HG03103 (cell line): ENCODE data around the gene TANGO2.

ENCODE experiments used
- ATAC-seq: cut with Tn5 transposase; IDR thresholded peaks from one replicate; pipeline ENCODE4 v1.9.1; 2021; ENCODE audit warnings: low read depth; ENCODE audit not compliant: unreplicated experiment

TANGO2 gene

DNA sequence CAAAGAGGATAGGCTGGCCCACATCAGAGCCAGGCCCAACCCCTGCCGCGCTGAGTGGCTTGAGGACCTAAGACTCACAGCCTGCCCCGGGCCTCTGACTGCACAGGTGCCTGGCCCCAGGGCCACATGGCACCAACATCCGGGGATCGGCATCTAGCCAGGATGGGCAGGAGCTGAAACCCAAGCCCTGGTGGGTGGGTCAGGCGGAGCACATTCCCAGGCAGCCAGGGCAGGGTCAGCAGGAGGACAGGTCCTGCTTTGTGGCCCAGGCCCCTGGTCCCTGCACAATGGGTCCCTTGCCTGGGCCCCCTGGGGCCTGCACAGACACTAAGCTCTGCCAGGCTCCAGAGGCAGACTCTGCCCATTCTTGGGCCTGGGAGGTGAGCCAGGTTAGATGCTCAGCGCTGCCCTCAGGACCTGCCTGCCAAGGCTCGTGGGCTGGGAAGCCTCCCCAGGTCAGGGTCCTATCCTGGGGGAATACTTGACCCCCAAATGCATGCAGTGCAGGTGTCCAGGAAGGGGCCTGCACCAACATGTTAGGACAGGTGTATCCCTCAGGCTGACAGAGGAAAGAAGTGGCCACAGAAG, 37.8 kb upstream of the TANGO2 start:
- no peak for ATAC-seq

DNA sequence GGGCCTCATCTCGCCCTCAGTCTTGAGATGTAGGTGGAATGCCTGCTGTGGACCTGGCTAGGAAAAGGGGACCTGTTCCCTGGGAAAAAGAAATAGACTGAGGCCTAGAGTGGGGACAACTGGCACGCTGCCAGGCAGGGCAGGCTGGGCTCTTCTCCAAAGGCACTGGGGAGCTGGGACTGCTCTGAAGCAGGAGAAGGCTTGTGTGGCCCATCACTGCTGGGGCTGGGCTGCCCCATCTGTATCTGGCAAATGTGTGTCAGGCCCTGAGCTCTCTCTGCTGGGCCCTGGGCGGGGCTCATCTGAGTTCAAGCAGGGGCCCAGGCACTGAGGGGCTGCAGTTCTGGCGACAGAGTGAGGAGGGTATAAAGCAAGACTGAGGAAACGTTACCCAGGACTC, 37.2 kb upstream of the TANGO2 start:
- no peak for ATAC-seq

GRCh38 chr22:19984201-19984753, 36.6 kb upstream of the TANGO2 start:
- ATAC-seq, result no peak

GRCh38 chr22:19984851-19985811, 35.8 kb upstream of the TANGO2 start:
- ATAC-seq, result no peak

GRCh38 chr22:19986011-19986409, 34.9 kb upstream of the TANGO2 start:
- ATAC-seq, result no peak

DNA sequence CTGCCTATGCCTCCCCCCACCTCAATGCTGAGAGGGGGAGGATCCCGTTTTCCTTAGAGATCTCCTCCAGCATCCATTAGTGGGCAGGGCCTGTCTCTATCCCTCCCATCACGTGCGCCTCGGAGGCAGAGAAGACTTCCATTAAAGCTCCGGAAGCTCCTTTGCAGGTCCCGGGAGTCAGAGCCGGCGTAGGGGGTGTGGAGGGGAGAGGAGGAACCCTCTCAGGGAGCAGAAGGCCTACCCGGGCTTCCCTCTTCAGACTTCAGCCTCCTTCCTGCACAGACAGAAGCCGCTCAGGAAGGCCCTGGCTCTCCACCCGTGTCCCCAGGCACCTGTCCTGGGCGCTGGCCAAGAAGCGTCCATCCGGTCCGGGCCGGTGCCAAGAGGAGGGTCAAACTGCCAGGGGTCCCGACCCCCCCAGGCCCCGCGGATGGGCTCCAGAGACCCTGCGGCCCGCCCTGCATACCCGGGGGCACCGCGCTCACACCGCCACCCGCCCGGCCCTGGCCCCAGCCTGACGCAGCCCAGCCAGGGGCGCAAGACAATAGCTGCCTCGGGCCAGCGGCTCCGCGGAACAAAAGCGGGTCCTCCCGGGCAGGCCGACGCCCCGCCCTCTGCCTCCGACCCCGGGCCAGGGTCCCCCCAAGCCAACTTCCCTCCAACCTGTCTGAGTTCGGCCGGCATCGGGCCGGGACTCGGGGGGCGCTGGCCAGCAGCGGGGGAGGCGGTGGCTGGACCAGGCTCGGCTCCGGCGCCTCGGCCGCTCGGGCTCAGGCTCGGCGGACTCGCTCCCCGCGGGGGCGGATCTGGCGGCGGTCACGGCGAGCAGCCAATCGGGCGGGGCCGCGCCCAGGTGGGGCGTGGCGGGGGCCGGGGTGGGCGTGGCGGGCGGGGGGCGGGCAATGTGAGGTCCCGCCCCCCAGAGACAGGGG, 34.2 kb upstream of the TANGO2 start:
- no peak for ATAC-seq

- ATAC-seq, result no peak
These were observed 33.3 kb upstream of the TANGO2 start for GRCh38 chr22:19987394-19988306.

DNA sequence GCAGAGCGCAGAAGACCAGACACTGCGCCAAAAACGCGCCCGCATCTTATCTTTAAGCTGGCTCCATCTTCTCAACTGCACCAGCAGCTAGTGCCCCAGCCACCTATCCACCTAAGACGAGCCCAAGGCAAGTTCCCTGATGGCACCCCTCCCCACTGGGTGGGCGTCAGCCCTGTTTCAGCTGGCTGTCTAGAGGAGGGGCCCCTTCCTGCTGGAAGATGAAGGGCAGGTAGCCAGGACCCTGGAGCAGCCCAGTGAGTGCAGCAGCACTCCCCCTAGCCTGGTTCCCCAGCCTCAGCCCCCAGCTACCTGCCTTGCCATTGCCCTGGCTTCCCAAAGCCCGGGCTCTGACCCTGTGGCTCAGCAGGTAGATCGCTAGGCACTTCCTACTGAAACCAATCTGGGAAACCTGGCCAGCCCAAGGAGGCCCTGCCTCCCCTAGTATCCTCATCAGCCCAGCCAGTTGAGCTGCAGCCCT, 32.5 kb upstream of the TANGO2 start:
- ATAC-seq, result no peak

DNA sequence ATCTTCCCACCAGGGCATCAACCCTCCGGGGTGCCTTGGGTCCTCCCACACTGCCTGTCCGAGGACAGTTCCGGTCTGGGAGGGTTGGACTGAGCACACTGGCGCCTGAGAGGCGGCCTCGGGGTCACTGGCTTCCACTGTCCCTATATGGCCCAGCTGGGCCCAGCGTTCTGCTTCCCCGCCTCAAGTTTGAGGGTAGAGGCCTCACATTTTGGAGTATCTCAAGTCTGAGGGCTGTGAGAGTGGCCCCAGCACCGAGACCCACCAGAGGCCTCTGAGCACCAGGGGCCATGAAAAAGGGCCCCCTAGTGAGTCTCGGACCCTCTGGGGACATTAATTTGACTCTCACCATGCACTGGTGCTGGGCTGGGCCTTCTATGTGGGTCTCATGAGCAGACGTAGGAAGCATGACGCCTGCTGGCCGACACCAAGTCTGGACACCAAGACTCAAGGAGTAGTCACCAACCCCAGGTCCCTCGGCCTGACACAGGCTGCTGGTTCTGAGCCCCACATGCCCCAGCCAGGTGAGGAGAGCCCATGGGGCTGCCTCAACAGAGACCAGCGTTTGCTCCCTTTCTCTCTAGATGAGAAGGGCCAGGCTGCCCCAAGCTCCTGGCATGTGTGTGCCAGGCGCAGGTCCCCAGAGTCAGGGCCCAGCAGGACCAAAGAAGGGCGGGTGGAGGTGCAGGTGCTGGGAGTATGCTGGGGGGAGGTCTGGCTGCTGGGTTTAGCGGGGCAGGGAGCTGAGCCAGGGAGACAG, 31.8 kb upstream of the TANGO2 start:
- no peak for ATAC-seq

DNA sequence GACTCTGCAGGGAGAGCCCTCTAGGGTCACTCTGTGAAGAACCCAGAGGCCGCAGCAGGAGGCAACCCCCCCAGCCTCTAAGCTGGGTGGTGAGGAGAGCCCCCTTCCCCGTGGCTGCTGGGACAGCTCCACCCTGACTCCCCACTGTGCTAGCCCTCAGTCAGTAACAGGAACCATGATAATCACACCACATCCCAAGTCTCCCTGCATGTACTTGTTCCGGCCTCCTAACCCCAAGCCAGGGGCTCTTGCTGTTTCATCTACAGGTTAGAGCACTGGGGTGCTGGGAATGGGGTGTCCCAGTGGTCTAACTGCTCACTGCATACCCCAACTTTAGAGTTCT, 31.2 kb upstream of the TANGO2 start:
- ATAC-seq, result no peak

- no peak for ATAC-seq
These were observed 30.7 kb upstream of the TANGO2 start for GRCh38 chr22:19990188-19990587.

GRCh38 chr22:19990609-19991394, 30.1 kb upstream of the TANGO2 start:
- no peak for ATAC-seq

GRCh38 chr22:19991395-19991644, 29.6 kb upstream of the TANGO2 start:
- ATAC-seq, result no peak

DNA sequence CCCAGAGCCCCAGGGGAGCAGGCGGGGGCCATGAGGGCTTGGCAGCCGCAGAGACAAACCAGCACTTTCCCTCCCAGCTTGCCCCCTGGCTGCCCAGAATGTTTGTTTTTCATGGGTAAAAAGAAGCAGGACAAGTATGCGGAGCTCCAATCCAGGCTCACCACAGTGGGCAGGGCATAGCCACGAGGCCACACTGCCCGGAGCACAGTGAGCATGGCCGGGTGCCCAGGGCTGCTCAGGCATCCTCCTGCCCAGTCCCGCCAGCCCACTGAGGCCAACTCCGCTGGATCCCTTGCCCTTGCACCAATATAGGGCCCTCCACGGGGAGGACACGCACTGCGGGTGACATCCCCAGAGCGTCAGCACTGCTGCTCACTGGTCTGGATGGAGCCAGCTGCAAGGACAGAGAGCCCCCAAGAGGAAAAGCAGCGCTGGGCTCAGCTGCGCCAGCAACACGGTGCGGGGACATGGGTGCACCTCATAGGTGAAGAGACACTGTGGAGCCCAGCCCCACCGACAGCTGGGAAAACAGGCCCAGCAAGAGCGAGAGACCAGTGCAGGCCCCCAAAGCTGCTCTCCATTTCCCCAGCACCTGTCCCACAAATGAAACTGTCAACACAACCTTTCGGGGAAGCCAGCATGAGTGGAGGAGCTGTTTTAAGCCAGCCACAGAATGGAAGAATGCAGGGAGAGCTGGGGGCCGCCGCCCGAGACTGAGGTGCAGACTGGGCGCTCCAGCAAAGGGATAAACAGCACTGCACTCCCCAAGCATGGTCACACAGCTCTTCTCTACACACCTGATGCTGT, 29.1 kb upstream of the TANGO2 start:
- ATAC-seq, result no peak

- no peak for ATAC-seq
These were observed 28.4 kb upstream of the TANGO2 start for GRCh38 chr22:19992481-19992911.

GRCh38 chr22:19992921-19993355, 28.0 kb upstream of the TANGO2 start:
- ATAC-seq, result no peak

DNA sequence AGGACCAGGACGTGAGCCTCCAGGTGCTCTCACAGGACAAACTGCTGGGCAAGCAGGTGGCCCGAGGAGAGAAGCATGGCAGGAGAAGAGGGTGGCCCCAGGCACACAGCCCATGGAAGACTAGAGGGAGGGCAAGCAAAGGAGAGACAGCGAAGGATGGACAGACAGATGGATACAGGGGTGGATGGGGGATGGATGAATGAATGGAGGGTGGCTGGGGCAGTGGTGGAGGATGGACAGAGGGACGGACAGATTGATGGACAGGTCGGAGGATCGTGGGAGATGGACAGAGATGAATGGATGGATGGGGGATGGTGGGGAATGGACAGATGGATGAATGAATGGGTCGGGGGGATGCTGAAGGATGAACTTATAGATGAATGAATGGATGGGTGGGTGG, 27.0 kb upstream of the TANGO2 start:
- ATAC-seq, result no peak
